HG02938 (cell line): ENCODE data around the gene EXOC2.

Experiments
- ATAC-seq: cut with Tn5 transposase; IDR thresholded peaks from one replicate; pipeline ENCODE4 v1.9.1; 2021; ENCODE audit warnings: mild to moderate bottlenecking, moderate library complexity; ENCODE audit not compliant: unreplicated experiment

Gene EXOC2

DNA sequence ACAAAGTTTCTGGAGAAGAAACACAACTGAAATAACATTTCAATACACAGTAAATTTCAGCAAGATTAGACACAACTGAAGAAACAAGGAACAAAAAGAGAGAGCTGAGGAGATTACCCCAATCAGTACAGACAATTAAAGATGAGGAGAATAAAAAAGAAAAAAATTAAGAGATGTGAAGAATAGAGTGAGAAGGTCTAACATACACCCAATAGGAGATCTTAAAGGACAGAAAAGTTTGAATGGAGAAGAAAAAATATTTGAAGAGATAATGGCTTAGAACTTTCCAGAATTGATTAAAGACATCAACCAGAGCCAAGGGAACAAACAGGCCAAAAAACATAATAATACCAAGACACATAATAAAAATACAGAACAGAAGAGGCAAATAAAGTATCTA lies 152.4 kb downstream of the EXOC2 start:
- no peak for ATAC-seq

GRCh38 chr6:537114-537513 lies 155.8 kb downstream of the EXOC2 start:
- no peak for ATAC-seq

DNA sequence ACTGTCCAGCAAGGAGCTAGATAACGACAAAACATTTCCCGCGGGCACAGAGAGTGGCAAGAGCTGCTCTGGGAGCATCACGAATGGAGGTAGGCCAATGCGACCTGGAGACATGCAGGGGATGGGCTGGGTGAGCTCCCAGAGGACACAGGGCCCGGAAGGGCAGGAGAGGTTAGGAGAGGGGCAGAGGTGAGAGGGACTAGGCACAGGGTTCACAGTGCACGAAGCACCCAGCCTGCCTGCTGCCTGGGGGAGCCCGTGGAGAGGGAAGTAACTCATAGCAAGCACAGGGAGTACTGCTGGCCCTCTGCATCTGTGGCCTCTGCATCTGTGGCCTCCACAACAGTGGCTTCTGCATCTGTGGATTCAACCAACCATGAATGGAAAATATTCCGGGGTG lies 162.5 kb downstream of the EXOC2 start:
- no peak for ATAC-seq

GRCh38 chr6:528989-529388 lies 163.9 kb downstream of the EXOC2 start:
- ATAC-seq, result no peak

DNA sequence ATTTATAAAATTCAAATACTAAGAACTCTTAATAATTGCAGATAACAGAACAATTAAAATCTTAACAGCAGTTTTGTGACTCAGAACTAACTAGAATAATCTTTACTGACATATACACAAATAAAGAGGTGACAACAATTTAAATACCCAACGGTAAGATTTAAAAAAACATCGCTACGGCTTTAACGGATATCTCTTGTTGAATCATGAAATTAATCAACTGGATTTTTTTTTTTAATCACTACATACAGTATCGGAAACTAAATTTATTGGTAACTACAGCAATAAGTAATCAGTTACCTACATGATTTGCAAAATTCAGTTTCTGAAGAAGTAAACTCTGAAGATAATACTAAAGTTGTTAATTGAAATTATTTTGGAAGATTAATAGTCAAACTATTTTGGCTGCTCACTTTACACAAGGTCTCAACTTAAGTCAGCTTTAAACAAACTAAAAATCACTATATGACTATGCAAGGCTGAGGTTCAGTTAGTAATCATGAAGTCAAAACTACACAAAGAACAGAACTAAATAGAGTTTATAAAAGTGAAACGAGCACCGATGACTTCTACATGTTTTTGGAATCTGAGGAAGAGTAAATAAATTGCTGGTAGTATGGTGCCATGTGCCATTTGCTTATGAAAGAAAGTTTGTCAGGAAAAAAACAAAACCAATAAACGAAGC lies 164.8 kb downstream of the EXOC2 start:
- no peak for ATAC-seq

DNA sequence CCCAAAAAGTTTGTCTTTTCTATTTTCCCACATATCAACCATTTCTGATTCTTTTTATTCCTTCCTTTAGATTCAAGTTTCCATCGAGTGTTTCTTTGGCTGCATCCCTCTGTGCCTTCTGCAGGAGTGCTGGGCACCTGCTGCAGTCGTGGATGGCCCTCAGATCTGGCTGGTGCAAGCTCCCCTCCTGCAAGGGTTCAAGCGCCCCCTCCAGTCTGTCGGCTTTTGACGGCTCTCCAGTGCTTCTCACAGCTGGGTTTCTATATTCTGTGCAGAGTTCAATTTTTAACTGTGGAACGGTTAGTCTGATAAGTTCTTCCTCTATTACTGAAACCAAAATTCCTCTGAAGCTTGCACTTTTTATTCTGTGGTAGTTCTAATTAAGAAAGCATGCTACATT lies 168.1 kb downstream of the EXOC2 start:
- ATAC-seq, result no peak

DNA sequence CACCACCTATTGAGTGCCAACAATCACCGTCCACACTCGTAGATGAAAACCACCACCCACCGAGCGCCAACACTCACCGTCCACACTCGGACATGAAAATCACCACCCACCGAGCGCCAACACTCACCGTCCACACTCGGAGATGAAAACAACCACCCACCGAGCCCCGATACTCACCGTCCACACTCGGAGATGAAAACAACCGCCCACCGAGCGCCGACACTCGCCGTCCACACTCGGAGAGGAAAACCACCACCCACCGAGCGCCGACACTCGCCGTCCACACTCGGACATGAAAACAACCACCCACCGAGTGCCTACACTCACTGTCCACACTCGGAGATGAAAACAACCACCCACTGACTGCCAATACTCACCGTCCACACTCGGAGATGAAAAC lies 172.1 kb downstream of the EXOC2 start:
- no peak for ATAC-seq

- no peak for ATAC-seq
These were observed 174.7 kb downstream of the EXOC2 start for GRCh38 chr6:518218-518617.

DNA sequence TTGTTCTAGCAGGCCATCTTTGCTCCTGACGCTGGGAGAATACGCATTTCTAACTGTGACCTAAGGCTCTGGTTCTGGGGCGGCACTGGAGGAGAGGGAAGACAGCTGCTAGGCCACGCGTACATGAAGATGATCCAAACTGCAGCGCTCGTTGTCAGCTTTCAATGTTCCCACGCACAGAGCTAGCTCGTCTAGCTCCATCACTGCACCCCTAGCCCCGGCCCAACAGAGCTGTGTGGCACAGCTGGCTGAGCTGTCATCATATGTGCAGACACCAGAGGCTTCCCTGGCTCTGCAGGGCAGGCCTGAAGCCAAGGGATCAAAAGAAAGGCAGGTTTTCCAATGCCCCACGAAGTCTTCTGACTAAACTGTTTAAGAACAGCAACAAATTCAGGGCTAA lies 176.7 kb downstream of the EXOC2 start:
- no peak for ATAC-seq

DNA sequence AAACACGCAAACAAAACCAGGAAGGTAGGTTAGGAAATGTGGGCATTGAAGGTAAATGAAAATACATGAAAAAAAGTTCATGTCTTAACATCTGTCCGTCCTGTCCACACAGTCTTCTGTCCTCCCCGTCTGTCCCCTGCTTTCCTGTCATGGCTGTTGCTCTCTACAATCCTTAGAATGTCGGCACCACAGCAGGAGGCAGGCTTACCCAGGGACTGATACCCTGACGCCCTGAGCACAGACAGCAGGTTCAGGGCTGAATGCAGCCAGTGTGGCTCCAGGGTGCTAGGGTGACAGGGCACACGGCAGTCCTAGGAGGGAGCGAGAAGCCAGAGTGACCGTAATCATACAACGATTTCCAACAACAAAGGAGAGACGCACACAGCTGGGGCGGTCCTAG lies 177.7 kb downstream of the EXOC2 start:
- no peak for ATAC-seq

- no peak for ATAC-seq
These were observed 178.5 kb downstream of the EXOC2 start for GRCh38 chr6:514396-514978.

- ATAC-seq, result no peak
These were observed 179.0 kb downstream of the EXOC2 start for GRCh38 chr6:513961-514360.

GRCh38 chr6:513058-513457 lies 179.9 kb downstream of the EXOC2 start:
- ATAC-seq, result no peak

- ATAC-seq, result no peak
These were observed 181.3 kb downstream of the EXOC2 start for GRCh38 chr6:511488-512137.

DNA sequence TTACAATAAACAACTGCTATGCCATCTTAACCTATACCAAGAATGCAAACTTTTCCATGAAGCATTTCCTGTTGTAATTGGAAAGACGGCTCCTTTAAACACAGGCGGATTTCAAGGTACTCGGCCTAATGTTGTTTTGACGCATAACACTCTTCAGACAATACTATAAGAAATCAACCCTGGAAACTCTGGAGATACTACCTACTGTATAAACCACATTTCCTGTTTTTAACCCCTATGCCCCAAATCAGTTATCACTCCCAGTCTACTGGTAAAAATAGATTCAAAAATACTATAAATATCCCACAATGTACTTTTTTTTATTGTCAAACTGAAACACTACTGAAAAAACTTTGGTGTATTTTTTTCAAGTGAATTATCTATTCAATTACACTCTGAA lies 183.3 kb downstream of the EXOC2 start:
- no peak for ATAC-seq

DNA sequence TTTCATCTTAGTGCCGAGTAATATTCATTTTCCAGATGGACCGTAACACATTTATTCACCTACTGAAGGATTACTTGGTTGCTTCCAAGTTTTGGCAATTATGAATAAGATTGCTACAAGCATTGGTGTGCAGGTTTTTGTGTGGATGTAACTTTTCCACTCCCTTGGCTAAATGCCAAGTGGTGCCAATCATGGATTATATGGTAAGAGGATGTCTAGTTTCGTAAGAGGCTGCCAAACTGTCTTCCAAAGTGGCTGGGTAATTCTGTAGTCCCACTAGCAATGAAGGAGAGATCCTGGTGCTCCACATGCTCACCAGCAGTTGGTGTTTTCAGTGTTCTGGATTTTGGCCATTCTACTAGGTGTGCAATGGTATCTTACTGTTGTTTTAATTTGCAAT lies 184.3 kb downstream of the EXOC2 start:
- ATAC-seq, result no peak

DNA sequence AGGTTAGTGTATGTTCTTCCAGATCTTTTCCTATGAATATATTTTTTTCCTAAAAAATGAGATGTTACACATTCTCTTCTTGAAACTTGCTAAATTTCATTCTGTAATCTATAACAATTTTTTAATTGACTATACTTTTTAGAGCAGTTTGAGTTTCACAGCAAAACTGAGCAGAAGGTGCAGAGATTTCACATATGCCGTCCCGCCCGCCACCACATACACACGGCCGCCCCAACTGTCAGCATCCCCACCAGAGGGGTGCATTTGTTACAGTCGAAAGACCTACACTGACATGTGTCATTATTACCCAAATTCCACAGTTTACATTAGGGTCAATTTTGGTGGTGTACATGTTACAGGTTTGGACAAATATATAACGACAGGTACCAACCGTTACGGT lies 184.9 kb downstream of the EXOC2 start:
- no peak for ATAC-seq

DNA sequence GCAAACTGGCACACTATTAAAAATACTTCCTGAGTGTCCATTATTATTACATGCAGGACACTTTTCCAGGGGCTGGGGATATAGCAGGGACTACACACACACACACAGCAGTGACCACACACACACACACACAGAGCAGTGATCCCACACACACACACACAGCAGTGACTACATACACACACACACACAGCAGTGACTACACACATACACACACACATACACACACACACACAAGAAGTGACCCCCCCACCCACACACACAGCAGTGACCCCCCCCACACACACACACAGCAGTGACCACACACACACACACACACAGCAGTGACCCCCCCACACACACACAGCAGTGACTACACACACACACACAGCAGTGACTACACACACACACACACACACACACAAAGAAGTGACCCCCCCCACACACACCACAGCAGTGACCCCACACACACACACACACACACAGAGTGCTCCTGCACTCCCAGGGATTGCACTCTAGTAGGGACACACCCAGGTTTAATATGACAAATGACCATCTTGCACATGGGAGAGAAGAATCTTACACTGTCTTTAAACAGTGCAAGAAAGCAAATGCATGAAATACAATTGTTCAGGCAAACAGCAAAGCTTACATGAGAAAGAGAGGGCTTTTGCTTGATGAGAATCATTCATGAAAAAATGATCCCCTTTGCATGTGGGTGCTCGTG lies 185.9 kb downstream of the EXOC2 start:
- no peak for ATAC-seq

DNA sequence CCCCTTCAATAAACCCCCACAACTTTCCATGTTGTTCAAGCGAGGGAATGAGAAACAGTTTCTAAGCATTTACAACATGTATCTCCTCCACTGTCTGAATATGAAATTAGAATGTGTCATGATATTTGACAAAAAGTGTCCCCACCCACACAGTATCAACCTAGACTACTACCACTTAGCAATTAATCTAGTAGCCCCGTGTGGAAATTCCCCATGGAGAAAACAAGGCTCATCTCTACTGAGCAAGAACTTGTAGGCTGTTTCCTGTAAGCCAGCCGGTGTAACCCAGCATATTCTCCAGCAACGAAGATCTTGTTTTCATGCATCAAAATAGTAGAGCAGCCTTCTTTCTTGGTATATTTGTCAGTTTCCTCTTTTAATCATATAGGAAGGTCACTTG lies 186.4 kb downstream of the EXOC2 start:
- no peak for ATAC-seq

- ATAC-seq, result no peak
These were observed 187.6 kb downstream of the EXOC2 start for GRCh38 chr6:505374-505773.

GRCh38 chr6:504446-504980 lies 188.4 kb downstream of the EXOC2 start:
- no peak for ATAC-seq
